ENCODE results near the gene CGB1. TPM values are rescaled to one million over a fixed set of nuclear protein-coding genes. Genes with fewer than 3 reads are reported as not detected.

CGB1 gene
- total and polyA plus RNA-seq, 9 of the 15 experiments (the other 6 are each of a cell fraction or from before 2014, with no cell fraction given): not detected

DNA sequence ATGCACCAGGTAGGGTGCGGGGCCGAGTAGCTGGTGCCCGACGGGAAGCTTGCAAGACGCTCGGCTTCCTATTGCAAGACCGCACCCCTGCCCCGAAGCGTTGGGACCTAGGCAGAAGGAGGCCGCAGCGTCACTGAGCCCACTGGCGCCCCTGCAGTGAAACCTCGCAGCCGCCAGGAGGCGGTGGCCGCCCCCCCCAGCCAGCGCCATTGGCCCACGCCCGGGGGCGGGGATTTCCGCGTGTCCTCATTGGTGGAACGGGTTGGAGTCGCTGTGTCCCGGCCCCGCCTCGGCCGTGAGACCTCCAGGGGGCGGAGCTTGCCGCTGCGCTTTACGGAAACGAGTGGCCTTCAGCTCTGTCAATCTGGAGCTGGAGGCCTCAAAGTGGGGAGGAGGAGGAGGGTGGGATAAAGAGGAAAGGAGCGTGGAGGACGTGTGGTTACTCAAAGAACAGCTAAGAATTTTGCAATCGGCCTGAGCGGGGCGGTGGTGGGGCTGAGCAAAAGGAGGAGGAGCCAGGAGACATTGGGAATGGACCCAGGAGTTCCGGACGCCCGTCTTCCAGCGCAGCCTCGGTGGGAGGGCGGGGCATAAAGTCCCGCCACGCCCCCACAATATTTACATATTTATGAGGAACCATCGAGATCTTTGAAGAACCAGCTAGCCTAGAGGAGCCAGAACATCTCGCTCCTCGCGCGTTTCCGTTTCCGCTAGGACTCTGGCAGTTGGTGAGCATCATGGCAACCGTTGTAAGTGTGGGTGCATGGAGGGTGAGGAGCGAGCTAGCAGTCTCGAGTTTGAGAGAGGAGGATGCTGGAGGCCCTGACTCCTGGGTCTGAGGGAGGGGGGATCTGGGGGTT is 43.3 kb downstream of the CGB1 start, which contains the start of the genes GYS1 and RUVBL2 (continued):
- TF ChIP-seq FOXJ3 (CRISPR knock-in tag; IDR thresholded peaks at IDR 0.05) (no peak), YBX1 (IDR thresholded peaks at IDR 0.05) (no peak), ZNF165 (CRISPR knock-in tag; IDR thresholded peaks at IDR 0.05; ENCODE audit: borderline replicate concordance) (no peak), ARID2 (IDR thresholded peaks at IDR 0.05) (no peak), ZNF197 (CRISPR knock-in tag; IDR thresholded peaks at IDR 0.05; ENCODE audit: low read depth) (no peak), MEIS2 (IDR thresholded peaks at IDR 0.05; ENCODE audit: partially characterized antibody) (peak; percentile 8), ZNF239 (CRISPR knock-in tag; IDR thresholded peaks at IDR 0.05) (no peak), MYBL2 (IDR thresholded peaks at IDR 0.05; ENCODE audit: low read depth) (peak; percentile 74), MYBL2 (CRISPR knock-in tag; IDR thresholded peaks at IDR 0.05; ENCODE audit: borderline replicate concordance) (no peak), MCM2 (IDR thresholded peaks at IDR 0.05; ENCODE audit: low read depth) (no peak), IRF2 (CRISPR knock-in tag; IDR thresholded peaks at IDR 0.05) (no peak), BRCA1 (IDR thresholded peaks at IDR 0.05) (no peak), BRCA1 (CRISPR knock-in tag; IDR thresholded peaks at IDR 0.05) (no peak), DIDO1 (tag; IDR thresholded peaks at IDR 0.05; ENCODE audit: low read depth) (no peak), HDAC1 (IDR thresholded peaks at IDR 0.05) (peak in 1 of 2 experiments; percentile 92; a peak in 2 of 4 replicates)
- TF ChIP-seq, protein P1, sequence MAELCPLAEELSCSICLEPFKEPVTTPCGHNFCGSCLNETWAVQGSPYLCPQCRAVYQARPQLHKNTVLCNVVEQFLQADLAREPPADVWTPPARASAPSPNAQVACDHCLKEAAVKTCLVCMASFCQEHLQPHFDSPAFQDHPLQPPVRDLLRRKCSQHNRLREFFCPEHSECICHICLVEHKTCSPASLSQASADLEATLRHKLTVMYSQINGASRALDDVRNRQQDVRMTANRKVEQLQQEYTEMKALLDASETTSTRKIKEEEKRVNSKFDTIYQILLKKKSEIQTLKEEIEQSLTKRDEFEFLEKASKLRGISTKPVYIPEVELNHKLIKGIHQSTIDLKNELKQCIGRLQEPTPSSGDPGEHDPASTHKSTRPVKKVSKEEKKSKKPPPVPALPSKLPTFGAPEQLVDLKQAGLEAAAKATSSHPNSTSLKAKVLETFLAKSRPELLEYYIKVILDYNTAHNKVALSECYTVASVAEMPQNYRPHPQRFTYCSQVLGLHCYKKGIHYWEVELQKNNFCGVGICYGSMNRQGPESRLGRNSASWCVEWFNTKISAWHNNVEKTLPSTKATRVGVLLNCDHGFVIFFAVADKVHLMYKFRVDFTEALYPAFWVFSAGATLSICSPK (IDR thresholded peaks at IDR 0.05; ENCODE audit: borderline replicate concordance): no peak
- TF ChIP-seq, protein P2, sequence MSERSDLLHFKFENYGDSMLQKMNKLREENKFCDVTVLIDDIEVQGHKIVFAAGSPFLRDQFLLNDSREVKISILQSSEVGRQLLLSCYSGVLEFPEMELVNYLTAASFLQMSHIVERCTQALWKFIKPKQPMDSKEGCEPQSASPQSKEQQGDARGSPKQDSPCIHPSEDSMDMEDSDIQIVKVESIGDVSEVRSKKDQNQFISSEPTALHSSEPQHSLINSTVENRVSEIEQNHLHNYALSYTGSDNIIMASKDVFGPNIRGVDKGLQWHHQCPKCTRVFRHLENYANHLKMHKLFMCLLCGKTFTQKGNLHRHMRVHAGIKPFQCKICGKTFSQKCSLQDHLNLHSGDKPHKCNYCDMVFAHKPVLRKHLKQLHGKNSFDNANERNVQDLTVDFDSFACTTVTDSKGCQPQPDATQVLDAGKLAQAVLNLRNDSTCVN (CRISPR knock-in tag; IDR thresholded peaks at IDR 0.05): no peak
- TF ChIP-seq, protein P3, sequence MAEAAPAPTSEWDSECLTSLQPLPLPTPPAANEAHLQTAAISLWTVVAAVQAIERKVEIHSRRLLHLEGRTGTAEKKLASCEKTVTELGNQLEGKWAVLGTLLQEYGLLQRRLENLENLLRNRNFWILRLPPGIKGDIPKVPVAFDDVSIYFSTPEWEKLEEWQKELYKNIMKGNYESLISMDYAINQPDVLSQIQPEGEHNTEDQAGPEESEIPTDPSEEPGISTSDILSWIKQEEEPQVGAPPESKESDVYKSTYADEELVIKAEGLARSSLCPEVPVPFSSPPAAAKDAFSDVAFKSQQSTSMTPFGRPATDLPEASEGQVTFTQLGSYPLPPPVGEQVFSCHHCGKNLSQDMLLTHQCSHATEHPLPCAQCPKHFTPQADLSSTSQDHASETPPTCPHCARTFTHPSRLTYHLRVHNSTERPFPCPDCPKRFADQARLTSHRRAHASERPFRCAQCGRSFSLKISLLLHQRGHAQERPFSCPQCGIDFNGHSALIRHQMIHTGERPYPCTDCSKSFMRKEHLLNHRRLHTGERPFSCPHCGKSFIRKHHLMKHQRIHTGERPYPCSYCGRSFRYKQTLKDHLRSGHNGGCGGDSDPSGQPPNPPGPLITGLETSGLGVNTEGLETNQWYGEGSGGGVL (CRISPR knock-in tag; IDR thresholded peaks at IDR 0.05): no peak
- TF ChIP-seq, protein P4, sequence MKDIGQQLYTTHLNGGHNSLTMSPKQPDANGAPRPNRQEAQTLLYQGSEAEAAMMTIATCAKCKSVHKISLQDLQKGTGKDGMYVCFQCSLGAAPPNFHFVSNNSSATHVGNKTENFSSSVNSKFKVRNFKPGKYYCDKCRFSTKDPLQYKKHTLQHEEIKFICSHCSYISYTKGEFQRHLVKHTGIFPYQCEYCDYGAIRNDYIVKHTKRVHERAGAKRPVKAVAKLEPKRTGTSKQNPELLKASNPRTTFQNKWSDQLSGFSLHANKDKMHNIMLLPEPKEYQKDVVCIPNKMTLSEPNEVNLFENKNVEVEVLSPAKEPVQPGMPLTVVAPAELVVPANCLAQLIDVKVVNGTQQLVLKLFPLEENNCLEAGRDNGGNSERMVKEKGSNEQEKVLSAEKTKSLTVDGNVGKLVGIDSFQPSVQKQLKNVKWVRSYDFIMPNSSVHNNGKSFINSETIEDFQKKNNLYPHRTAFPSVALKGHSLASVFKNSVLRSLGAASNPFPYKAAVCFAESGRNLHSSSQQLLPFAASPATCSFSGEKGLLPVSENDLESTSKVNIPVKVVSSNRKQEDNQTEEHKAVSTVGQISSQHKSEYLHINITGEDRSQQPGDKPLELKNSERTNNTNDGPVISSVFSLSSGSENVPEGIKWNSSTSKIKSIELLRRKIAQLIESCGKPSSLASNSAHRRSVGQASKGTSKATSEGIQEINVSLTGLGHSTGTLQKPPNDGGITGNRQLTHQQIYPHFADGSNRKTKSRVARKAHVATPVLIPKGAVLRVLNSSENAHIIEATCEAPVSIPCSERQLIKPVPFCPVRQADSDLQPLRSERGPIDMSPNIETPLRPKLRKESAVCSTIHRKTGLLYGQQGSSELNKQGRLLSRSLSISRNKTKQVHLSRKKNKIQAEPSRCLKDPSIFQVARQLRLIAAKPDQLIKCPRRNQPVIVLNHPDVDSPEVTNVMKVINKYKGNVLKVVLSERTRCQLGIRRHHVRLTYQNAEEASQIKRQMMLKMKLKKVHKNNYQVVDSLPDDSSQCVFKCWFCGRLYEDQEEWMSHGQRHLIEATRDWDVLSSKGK (CRISPR knock-in tag; IDR thresholded peaks at IDR 0.05): no peak

Data from K562 (cell line).